Measurements from ENCODE around the gene CCN5. TPM values are rescaled to one million over a fixed set of nuclear protein-coding genes. Genes with fewer than 3 reads are reported as not detected.

The CCN5 gene
- total RNA-seq, 1 donor from 2014 or later = not detected

Other genes starting within 250 kb of the CCN5 start
- gene TTPAL, start 239.5 kb upstream of the CCN5 start, total RNA-seq (ENCODE audit: unreplicated experiment) = 18.9 TPM
- 125 TPM for gene SERINC3, start 193.3 kb upstream of the CCN5 start, total RNA-seq (ENCODE audit: unreplicated experiment)
- gene PKIG, start 132.8 kb upstream of the CCN5 start, total RNA-seq (ENCODE audit: unreplicated experiment) = 42.0 TPM
- 3.1 TPM for gene ADA, start 63.7 kb upstream of the CCN5 start, total RNA-seq (ENCODE audit: unreplicated experiment)
- 0.22 TPM for gene KCNK15, start 30.5 kb downstream of the CCN5 start, total RNA-seq (ENCODE audit: unreplicated experiment)
- 96.1 TPM for gene RIMS4, start 95.2 kb downstream of the CCN5 start, total RNA-seq (ENCODE audit: unreplicated experiment)
- 181 TPM for gene YWHAB, start 170.3 kb downstream of the CCN5 start, total RNA-seq (ENCODE audit: unreplicated experiment)
- 27.7 TPM for gene PABPC1L, start 194.7 kb downstream of the CCN5 start, total RNA-seq (ENCODE audit: unreplicated experiment)
- 10.8 TPM for gene TOMM34, start 245.0 kb downstream of the CCN5 start, total RNA-seq (ENCODE audit: unreplicated experiment)

Data from glutamatergic neuron (in vitro differentiated cells).